GM12875 (cell line): Measurements from ENCODE around the gene TRO.

Source experiments
- H3K4me3 ChIP-seq: one replicate; pipeline ENCODE4 v1.5.1; 2011; ENCODE audit warnings: low read depth, low read length, control low read depth
- TF ChIP-seq, protein P1 (sequence below): IDR thresholded peaks from 2 replicates; pipeline ENCODE4 v1.5.1; 2011; ENCODE audit warnings: low read depth, mild to moderate bottlenecking, control low read depth, inconsistent platforms, low read length, moderate library complexity, borderline replicate concordance; ENCODE audit not compliant: insufficient read depth

The TRO gene

DNA sequence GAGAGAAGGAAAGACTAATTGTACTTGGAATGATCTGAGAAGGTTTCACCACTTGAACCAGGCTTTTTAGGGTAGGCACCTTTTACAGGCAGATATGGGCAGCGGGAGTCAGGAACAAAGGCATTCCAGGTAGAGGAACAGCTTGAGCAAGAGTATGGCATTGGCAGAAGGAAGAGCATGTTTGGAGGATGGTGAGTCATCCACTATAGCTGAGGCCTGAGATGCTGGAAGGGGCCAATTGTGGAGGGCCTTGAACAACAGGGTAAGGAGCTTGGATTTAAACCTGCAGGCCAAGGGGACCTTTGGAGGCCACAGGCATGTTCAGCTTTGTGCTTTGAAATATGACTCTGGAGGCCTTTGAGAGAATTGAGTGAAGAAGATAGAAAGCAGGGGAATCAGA lies 41.1 kb downstream of the TRO start:
- TF ChIP-seq, protein P1, sequence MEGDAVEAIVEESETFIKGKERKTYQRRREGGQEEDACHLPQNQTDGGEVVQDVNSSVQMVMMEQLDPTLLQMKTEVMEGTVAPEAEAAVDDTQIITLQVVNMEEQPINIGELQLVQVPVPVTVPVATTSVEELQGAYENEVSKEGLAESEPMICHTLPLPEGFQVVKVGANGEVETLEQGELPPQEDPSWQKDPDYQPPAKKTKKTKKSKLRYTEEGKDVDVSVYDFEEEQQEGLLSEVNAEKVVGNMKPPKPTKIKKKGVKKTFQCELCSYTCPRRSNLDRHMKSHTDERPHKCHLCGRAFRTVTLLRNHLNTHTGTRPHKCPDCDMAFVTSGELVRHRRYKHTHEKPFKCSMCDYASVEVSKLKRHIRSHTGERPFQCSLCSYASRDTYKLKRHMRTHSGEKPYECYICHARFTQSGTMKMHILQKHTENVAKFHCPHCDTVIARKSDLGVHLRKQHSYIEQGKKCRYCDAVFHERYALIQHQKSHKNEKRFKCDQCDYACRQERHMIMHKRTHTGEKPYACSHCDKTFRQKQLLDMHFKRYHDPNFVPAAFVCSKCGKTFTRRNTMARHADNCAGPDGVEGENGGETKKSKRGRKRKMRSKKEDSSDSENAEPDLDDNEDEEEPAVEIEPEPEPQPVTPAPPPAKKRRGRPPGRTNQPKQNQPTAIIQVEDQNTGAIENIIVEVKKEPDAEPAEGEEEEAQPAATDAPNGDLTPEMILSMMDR: no peak
- no peak overlapping the region for H3K4me3 ChIP-seq

- TF ChIP-seq, protein P1: no peak
- H3K4me3 ChIP-seq: no peak overlapping the region
Observed at GRCh38 chrX:54964766-54965497, 44.3 kb downstream of the TRO start.

DNA sequence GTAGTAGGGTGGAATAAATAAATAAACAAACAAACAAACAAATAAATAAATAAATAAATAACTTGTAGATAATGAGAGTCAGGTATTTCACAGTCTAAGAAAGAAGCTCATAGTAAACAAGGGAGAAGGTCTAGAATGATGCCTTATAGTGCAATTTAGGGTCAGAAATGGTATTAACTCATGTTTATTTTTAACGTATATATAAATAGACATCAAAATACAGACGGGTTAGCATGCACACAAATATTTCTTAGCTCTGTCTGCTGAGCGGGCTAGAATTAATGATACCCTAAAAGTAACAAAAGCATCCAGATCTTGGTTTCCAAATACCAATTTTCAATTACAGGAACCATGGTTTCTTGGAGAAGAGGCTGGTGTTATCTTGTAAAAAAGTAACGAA lies 56.8 kb downstream of the TRO start:
- TF ChIP-seq, protein P1: no peak
- H3K4me3 ChIP-seq: no peak overlapping the region

- no peak overlapping the region for H3K4me3 ChIP-seq
- TF ChIP-seq, protein P1: no peak
Observed at GRCh38 chrX:54978448-54978847, 57.8 kb downstream of the TRO start.

- no peak overlapping the region for H3K4me3 ChIP-seq
- TF ChIP-seq, protein P1: no peak
Observed at GRCh38 chrX:54979432-54979831, 58.8 kb downstream of the TRO start.

GRCh38 chrX:54980334-54980733 lies 59.7 kb downstream of the TRO start:
- TF ChIP-seq, protein P1: no peak
- no peak overlapping the region for H3K4me3 ChIP-seq
